K562 (cell line): ENCODE data around the gene HOXA1. TPM values are rescaled to one million over a fixed set of nuclear protein-coding genes. Genes with fewer than 3 reads are reported as not detected.

Experiments
- ATAC-seq: fragments of 200-7000 bp; cut with Tn5 transposase; 3 replicates; pipeline ENCODE4 v1.9.1; 2020; ENCODE audit warnings: moderate library complexity
- BruUV-seq: library from RNA; stranded (reverse); fragments of 400-500 nt; replicated peaks from 2 replicates; lab custom pipeline; 2021; lab: Mats Ljungman, UMichigan
- CTCF ChIA-PET: fragments of 300-600 bp; formaldehyde crosslinking; extraction: SDS; loops from one replicate; lab custom pipeline; 2021; ENCODE audit warnings: low intra/inter-chr PET ratio; lab: Yijun Ruan, JAX
- POLR2A ChIA-PET: fragments of 300-600, 350-650 bp; sonication (Branson Sonifier 250); formaldehyde crosslinking; extraction: SDS; loops from one replicate; lab custom pipeline; 2021; ENCODE audit warnings: antibody characterized with exemption, inconsistent platforms; lab: Yijun Ruan, JAX
- DNase-seq, 4 experiments: peaks; one replicate each; pipeline versions ENCODE4 v3.0.0 to v3.0.0-alpha.2; 2011 to 2018; ENCODE audit warnings: low spot score in 3 of 4, mixed read lengths in 3 of 4; ENCODE audit errors: extremely low read depth in 1 of 4
- FAIRE-seq: peaks from 2 replicates; lab custom pipeline; 2011; peaks lifted over from hg19 to GRCh38; lab: Jason Lieb, UNC
- H2AFZ ChIP-seq: 2 replicates; pipeline ENCODE4 v1.6.0; 2011; ENCODE audit warnings: low read depth, low read length, control low read depth, inconsistent platforms
- H3K27ac ChIP-seq: fragments of 200-600 bp; 3 replicates; pipeline ENCODE4 v1.8.0; 2011; ENCODE audit warnings: low read depth, mild to moderate bottlenecking, control low read depth, inconsistent platforms, low read length, moderate library complexity, mixed read lengths; ENCODE audit errors: extremely low read depth
- H3K27me3 ChIP-seq, 2 experiments: fragments of 300-600 bp in 1 of 2; 2 replicates in 1 of 2; 3 replicates in 1 of 2; pipeline versions ENCODE4 v1.6.0 to v1.8.0; 2011; ENCODE audit warnings: inconsistent platforms in 2 of 2, low read length in 2 of 2, mild to moderate bottlenecking in 1 of 2, mixed read lengths in 1 of 2, moderate library complexity in 1 of 2; ENCODE audit not compliant: control insufficient read depth in 2 of 2, insufficient read depth in 2 of 2
- H3K36me3 ChIP-seq: fragments of 300-600 bp; 3 replicates; pipeline ENCODE4 v1.8.0; 2011; ENCODE audit warnings: mild to moderate bottlenecking, low read length, inconsistent platforms; ENCODE audit not compliant: control insufficient read depth, insufficient read depth
- H3K4me1 ChIP-seq, 2 experiments: fragments of 200-600 bp in 1 of 2; replicated peaks in 1 of 2; 2 replicates in 1 of 2; 3 replicates in 1 of 2; pipeline versions ENCODE4 v1.5.1 to v1.8.0; 2011; ENCODE audit warnings: inconsistent platforms in 2 of 2, low read length in 2 of 2, mild to moderate bottlenecking in 1 of 2, mixed read lengths in 1 of 2, moderate library complexity in 1 of 2; ENCODE audit not compliant: control insufficient read depth in 2 of 2, insufficient read depth in 2 of 2
- H3K4me2 ChIP-seq: 2 replicates; pipeline ENCODE4 v1.6.1; 2011; ENCODE audit warnings: low read length, control low read depth, inconsistent platforms, mixed read lengths; ENCODE audit not compliant: insufficient read depth
- H3K4me3 ChIP-seq: fragments of 200-600 bp; sonication (generic), shearing (Covaris generic); 2 replicates; pipeline ENCODE4 v1.5.1; 2016; ENCODE audit warnings: control low read depth, inconsistent platforms
- H3K79me2 ChIP-seq: fragments of 200-600 bp; 3 replicates; pipeline ENCODE4 v1.8.0; 2011; ENCODE audit warnings: low read length, inconsistent platforms; ENCODE audit not compliant: control insufficient read depth, insufficient read depth
- H3K9ac ChIP-seq, 2 experiments: 2 replicates each; pipeline versions ENCODE4 v1.6.0 to v1.6.1; 2011; ENCODE audit warnings: low read depth in 2 of 2, low read length in 2 of 2, control low read depth in 1 of 2, inconsistent platforms in 1 of 2, mild to moderate bottlenecking in 1 of 2, mixed read lengths in 1 of 2; ENCODE audit not compliant: insufficient read depth in 1 of 2
- H3K9me1 ChIP-seq: one replicate; pipeline ENCODE4 v1.6.0; 2011; ENCODE audit warnings: inconsistent platforms, mild to moderate bottlenecking, low read length, moderate library complexity; ENCODE audit not compliant: control insufficient read depth, insufficient read depth
- H3K9me3 ChIP-seq: replicated peaks from 2 replicates; pipeline ENCODE4 v1.5.1; 2011; ENCODE audit warnings: low read depth, low read length, inconsistent platforms; ENCODE audit not compliant: control insufficient read depth, insufficient read depth
- H4K20me1 ChIP-seq: replicated peaks from 2 replicates; pipeline ENCODE4 v1.6.1; 2011; ENCODE audit warnings: low read length, inconsistent platforms, mixed read lengths; ENCODE audit not compliant: control insufficient read depth, insufficient read depth
- ARID3B ChIP-seq: fragments of 250-450 bp; sonication (Bioruptor Pico); IDR thresholded peaks from 2 replicates; pipeline ENCODE4 v1.4.0; 2020; ENCODE audit warnings: borderline replicate concordance
- NFYB ChIP-seq: IDR thresholded peaks from 2 replicates; pipeline ENCODE4 v1.6.1; 2011; ENCODE audit warnings: mild to moderate bottlenecking, moderate library complexity; ENCODE audit not compliant: insufficient read length; ENCODE audit errors: extremely low read depth
- RAD51 ChIP-seq: fragments of 450-650 bp; IDR thresholded peaks from 2 replicates; pipeline ENCODE4 v1.7.1; 2016; ENCODE audit warnings: low read depth, mild to moderate bottlenecking, borderline replicate concordance
- RBM25 ChIP-seq: fragments of 200-400 bp; formaldehyde crosslinking; IDR thresholded peaks from 2 replicates; pipeline ENCODE4 v1.6.1; 2018; ENCODE audit warnings: low read length, low read depth, moderate library complexity; ENCODE audit not compliant: severe bottlenecking
- TFE3 ChIP-seq: fragments of 450-650 bp; formaldehyde crosslinking; IDR thresholded peaks from 2 replicates; pipeline ENCODE4 v1.4.0; 2020; ENCODE audit warnings: mild to moderate bottlenecking, mixed read lengths
- USF1 ChIP-seq: sonication (generic); formaldehyde crosslinking; IDR thresholded peaks from 2 replicates; pipeline ENCODE4 v1.9.0; 2022; ENCODE audit warnings: mild to moderate bottlenecking, missing genetic modification reagents
- USF2 ChIP-seq: sonication (generic); formaldehyde crosslinking; IDR thresholded peaks from 2 replicates; pipeline ENCODE4 v1.5.0; 2020; ENCODE audit warnings: missing genetic modification reagents
- ZBTB8A ChIP-seq: fragments of 450-650 bp; IDR thresholded peaks from 2 replicates; pipeline ENCODE4 v1.6.1; 2018; ENCODE audit warnings: mild to moderate bottlenecking, moderate library complexity; ENCODE audit not compliant: partially characterized antibody
- WGBS: fragments of 100-300 bp; shearing (Covaris generic); methylation state at CpG from one replicate; pipeline ENCODE4 v1.1.6; 2016; ENCODE audit warnings: low coverage, mixed read lengths; ENCODE audit not compliant: insufficient coverage; ENCODE audit errors: missing lambda C conversion rate; 5-methylcytosine and 5-hydroxymethylcytosine counted together
- in situ Hi-C: fragments of 300-500 bp; cut with MboI; formaldehyde crosslinking; loops from 4 replicates; pipeline ENCODE4 v1.15.0; 2018; ENCODE audit warnings: inconsistent platforms, mixed read lengths
- intact Hi-C: fragments of 100-400 bp; cut with micrococcal nuclease; formaldehyde crosslinking; loops from 2 replicates; pipeline ENCODE4 v1.14.2; 2022
- polyA plus RNA-seq, 8 experiments: library from polyadenylated mRNA; depleted of rRNA in 4 of 8; stranded (reverse) in 5 of 8; unstranded in 3 of 8; fragments of >200 nt; fragmentation: Nextera tagmentation in 2 of 8; fragmentation: Illumina TruSeq in 1 of 8; extraction: Ambion mirVana in 2 of 8; extraction: Trizol in 1 of 8; gene quantifications; 2 replicates each; pipeline versions ENCODE4 v1.2.1 to v1.2.3, GENCODE V29; 2011 to 2014; ENCODE audit warnings: inconsistent platforms in 1 of 8, missing spikeins in 1 of 8
- total RNA-seq, 7 experiments: library from RNA; depleted of rRNA in 6 of 7; stranded (reverse); fragments of >200 nt in 6 of 7; fragmentation: Illumina TruSeq in 2 of 7; extraction: Trizol in 2 of 7; gene quantifications; 2 replicates each; pipeline versions ENCODE4 v1.2.1 to v1.2.3, GENCODE V29; 2011 to 2021; ENCODE audit warnings: low replicate concordance in 1 of 7

Gene HOXA1
- total and polyA plus RNA-seq, 9 of the 15 experiments (the other 6 are each of a cell fraction or from before 2014, with no cell fraction given), result 0.03 to 0.63 (median 0.09) TPM; not detected in 4

- no peaks in the 10 kb centered on the region for H3K36me3 ChIP-seq
- no TSS peak for BruUV-seq
- intact Hi-C loops (no loop called here), in situ Hi-C loops (no loop called here)
- no peaks in the 10 kb centered on the region for H3K9me1 ChIP-seq
- no peak overlapping the region for H3K27ac ChIP-seq
- WGBS, result 49% methylated on average over 31 of the region's 66 CpGs
- CTCF ChIA-PET, result no interaction called here
- TF ChIP-seq NFYB (peak; percentile 5), ARID3B (no peak), RAD51 (peak; percentile 33; the same call in 1 of the 2 replicates), USF1 (CRISPR knock-in tag) (peak; percentile 42; the same call in 1 of the 2 replicates), USF2 (CRISPR knock-in tag) (peak; percentile 73), TFE3 (CRISPR knock-in tag) (peak; percentile 76), RBM25 (no peak), ZBTB8A (no peak)
- H3K4me2 ChIP-seq, result no peak overlapping the region
- peaks cover 51 to 66% of the 10 kb centered on the region in 2 experiments; a peak in 4 of 5 replicates for H3K27me3 ChIP-seq
- no peak overlapping the region for H2AFZ ChIP-seq
- H3K4me1 ChIP-seq, result peaks cover 0 to 24% of the 10 kb centered on the region in 2 experiments; a peak in 2 of 5 replicates
- no peaks in the 10 kb centered on the region for H3K9me3 ChIP-seq
- POLR2A ChIA-PET, result no interaction called here
- 0 out of 2 replicates have a peak, but pooled peaks cover 6% of the 10 kb centered on the region for H4K20me1 ChIP-seq
- no peak for ATAC-seq
- FAIRE-seq, result no peak
- H3K4me3 ChIP-seq, result no peak overlapping the region
- DNase-seq, result no peak
- H3K79me2 ChIP-seq, result no peaks in the 10 kb centered on the region
- H3K9ac ChIP-seq, result no peak overlapping the region
These were observed 14.6 kb upstream of the HOXA1 start for GRCh38 chr7:27110186-27111031.
